OCI-LY1 (cell line): ENCODE results near the gene RUNX1.

ENCODE experiments used
- EZH2 ChIP-seq: fragments of 200-600 bp; sonication (generic), shearing (Covaris generic); IDR thresholded peaks from 2 replicates; pipeline ENCODE4 v1.8.0; 2017; ENCODE audit warnings: borderline replicate concordance, mixed run types, mild to moderate bottlenecking, antibody characterized with exemption, low read length, moderate library complexity, mixed read lengths
- TF ChIP-seq, protein P1 (sequence below): fragments of 200-600 bp; sonication (generic), shearing (Covaris generic); IDR thresholded peaks from 2 replicates; pipeline ENCODE4 v1.5.1; 2017; ENCODE audit warnings: mild to moderate bottlenecking, antibody characterized with exemption, low read length, moderate library complexity, mixed read lengths

DNA sequence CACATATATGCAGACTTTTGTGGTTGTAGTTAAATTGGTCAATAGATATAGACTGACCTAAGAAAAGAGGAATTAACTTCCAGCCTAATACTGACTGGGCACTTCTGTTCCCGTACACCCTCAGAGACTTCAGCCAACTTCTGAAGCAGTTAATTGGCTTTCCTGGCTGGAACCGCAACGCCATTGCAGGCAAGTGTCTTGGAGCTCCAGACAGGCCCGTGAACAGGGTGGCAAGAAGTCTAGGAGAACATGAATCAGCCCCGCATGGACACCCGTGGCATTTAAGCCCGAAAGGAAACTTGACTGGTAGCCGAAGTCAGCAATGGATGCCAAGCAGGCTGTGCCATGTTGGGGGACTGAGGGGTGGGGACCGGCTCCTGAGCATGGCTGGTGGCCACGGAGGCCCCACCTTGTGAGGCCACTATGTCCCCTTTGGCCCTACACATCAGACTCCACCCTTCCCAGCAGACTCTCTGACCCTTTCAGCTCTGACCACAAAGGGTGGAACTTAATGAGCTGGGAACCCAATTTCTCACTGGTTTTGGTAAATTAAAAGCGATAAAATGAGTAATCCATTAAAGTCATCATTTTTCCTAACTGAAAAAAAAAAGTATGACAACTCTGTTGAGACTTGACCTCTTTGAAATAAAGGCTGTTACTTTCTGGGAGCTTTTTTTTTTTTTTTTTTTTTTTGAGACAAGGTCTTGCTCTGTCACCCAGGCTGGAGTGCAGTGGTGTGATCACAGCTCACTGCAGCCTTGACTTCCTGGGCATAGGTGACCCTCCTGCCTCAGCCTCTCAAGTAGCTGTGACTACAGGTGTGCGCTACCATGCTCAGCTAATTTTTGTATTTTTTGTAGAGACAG is 54.1 kb downstream of the RUNX1 start:
- TF ChIP-seq, protein P1, sequence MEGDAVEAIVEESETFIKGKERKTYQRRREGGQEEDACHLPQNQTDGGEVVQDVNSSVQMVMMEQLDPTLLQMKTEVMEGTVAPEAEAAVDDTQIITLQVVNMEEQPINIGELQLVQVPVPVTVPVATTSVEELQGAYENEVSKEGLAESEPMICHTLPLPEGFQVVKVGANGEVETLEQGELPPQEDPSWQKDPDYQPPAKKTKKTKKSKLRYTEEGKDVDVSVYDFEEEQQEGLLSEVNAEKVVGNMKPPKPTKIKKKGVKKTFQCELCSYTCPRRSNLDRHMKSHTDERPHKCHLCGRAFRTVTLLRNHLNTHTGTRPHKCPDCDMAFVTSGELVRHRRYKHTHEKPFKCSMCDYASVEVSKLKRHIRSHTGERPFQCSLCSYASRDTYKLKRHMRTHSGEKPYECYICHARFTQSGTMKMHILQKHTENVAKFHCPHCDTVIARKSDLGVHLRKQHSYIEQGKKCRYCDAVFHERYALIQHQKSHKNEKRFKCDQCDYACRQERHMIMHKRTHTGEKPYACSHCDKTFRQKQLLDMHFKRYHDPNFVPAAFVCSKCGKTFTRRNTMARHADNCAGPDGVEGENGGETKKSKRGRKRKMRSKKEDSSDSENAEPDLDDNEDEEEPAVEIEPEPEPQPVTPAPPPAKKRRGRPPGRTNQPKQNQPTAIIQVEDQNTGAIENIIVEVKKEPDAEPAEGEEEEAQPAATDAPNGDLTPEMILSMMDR: no peak
- TF ChIP-seq EZH2: no peak
